Left lung (tissue), 10 donors: ENCODE measurements around the gene PARP6. TPM values are rescaled to one million over a fixed set of nuclear protein-coding genes. Genes with fewer than 3 reads are reported as not detected.
"Not testable (repeated sequence)": the region's sequence is repeated elsewhere in the genome, so short reads cannot be mapped to it uniquely, and the experiment has no call there.

Source experiments
- ATAC-seq: fragments of 200-7000 bp; cut with Tn5 transposase; one replicate; pipeline ENCODE4 v1.9.1; 2020; ENCODE audit warnings: moderate library complexity
- DNase-seq, 4 donors: peaks; one replicate each; pipeline ENCODE4 v3.0.0-alpha.2; 2013 to 2020
- H3K27ac ChIP-seq, 2 donors: fragments of 200-600 bp; sonication (generic) in 1 of 2; one replicate each; pipeline versions ENCODE4 v1.5.0 to v1.8.0; 2020 to 2021
- H3K27me3 ChIP-seq, 2 donors: fragments of 200-600 bp; sonication (generic) in 1 of 2; one replicate each; pipeline versions ENCODE4 v1.5.0 to v1.8.0; 2020 to 2021
- H3K36me3 ChIP-seq, 2 donors: fragments of 200-600 bp; sonication (generic) in 1 of 2; one replicate each; pipeline versions ENCODE4 v1.5.0 to v1.8.0; 2020 to 2021
- H3K4me1 ChIP-seq, 2 donors: fragments of 200-600 bp; one replicate each; pipeline ENCODE4 v1.8.0; 2021
- H3K4me3 ChIP-seq, 2 donors: fragments of 200-600 bp; sonication (generic) in 1 of 2; one replicate each; pipeline versions ENCODE4 v1.5.0 to v1.8.0; 2020 to 2021; ENCODE audit warnings: mild to moderate bottlenecking in 1 of 2
- H3K9me3 ChIP-seq, 2 donors: fragments of 200-600 bp; sonication (generic) in 1 of 2; one replicate each; pipeline versions ENCODE4 v1.5.0 to v1.8.0; 2020 to 2021
- intact Hi-C, 2 donors: fragments of 100-400 bp; cut with DNase I; formaldehyde crosslinking; loops; one replicate each; pipeline versions ENCODE4 v1.11.2 to v1.14.2; 2022
- polyA plus RNA-seq, 6 donors: library from polyadenylated mRNA; unstranded; fragments of 120-200 nt; gene quantifications; one replicate each; pipeline ENCODE4 v1.2.1, GENCODE V29; 2013; ENCODE audit not compliant: insufficient read length in 6 of 6
- total RNA-seq, 2 donors: library from RNA; stranded (reverse); fragmentation: NEBNext Ultra II Directional; extraction: Animal tissue kit (Norgen Biotek cat#: 25700); gene quantifications; one replicate each; pipeline ENCODE4 v1.2.1, GENCODE V29; 2021
- TF ChIP-seq, protein P1 (sequence below), 2 donors: fragments of 200-600 bp; sonication (generic) in 1 of 2; IDR thresholded peaks; one replicate each; pipeline versions ENCODE4 v1.5.0 to v1.8.0; 2021; ENCODE audit warnings: antibody characterized with exemption in 2 of 2
- donor health status: DM: no; HTN: yes; CAD: no.
- donor health status: DM: no; HTN: no; CAD: no.

Gene PARP6
- total and polyA plus RNA-seq, 8 donors: 60.5 to 147 (median 121) TPM

DNA sequence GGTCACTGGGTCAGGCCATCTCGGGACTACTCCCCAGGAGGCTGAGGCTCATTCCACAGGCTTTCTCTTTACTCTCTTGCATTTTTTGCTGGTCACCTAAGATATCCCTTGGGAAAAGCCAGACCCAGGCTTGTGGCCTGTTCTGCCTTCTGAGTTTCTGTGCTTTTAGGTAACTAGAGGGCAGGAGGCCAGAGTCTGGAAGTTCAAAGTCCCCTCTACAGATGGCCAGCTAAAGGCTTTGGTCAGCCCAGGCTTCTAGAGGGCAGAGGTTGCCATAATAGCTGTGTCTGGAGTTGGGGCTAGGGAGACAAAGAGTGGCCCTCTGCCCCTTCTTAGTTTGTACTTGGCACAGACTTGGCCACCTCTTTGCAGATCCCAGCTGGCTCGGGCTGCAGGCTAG lies 8.4 kb upstream of the PARP6 start:
- intact Hi-C loops: loop anchor here in 1 of 2 donors (10.0 kb wide), 1 partner anchor 76 kb away; no protein-coding TSS in a partner anchor
- Histone ChIP-seq H3K4me3 (no peak overlapping the region), H3K9me3 (no peaks in the 10 kb centered on the region), H3K36me3 (no peaks in the 10 kb centered on the region), H3K4me1 (no peaks in the 10 kb centered on the region), H3K27me3 (no peaks in the 10 kb centered on the region), H3K27ac (no peak overlapping the region)
- TF ChIP-seq, protein P1, sequence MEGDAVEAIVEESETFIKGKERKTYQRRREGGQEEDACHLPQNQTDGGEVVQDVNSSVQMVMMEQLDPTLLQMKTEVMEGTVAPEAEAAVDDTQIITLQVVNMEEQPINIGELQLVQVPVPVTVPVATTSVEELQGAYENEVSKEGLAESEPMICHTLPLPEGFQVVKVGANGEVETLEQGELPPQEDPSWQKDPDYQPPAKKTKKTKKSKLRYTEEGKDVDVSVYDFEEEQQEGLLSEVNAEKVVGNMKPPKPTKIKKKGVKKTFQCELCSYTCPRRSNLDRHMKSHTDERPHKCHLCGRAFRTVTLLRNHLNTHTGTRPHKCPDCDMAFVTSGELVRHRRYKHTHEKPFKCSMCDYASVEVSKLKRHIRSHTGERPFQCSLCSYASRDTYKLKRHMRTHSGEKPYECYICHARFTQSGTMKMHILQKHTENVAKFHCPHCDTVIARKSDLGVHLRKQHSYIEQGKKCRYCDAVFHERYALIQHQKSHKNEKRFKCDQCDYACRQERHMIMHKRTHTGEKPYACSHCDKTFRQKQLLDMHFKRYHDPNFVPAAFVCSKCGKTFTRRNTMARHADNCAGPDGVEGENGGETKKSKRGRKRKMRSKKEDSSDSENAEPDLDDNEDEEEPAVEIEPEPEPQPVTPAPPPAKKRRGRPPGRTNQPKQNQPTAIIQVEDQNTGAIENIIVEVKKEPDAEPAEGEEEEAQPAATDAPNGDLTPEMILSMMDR (IDR thresholded peaks at IDR 0.05): no peak
- no peak for ATAC-seq
- DNase-seq: no peak

DNA sequence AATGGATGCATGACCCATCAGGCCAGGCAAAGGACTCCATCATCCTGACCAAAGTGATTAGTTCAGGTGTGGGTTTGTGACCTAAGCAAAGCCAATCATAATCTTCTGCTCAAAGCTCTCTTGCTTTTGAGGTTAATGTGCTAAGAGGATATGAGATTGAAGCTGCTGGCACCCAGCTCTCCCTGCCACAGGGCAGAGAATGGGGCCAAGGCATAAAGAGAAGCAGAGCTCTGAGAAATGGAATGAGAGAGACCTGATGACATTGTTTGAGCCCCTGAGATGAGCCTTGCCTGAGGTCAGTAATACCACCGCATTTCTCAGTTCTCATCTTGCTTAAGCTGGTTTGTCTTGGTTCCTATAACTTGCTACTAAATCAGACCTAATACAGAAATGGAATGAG lies 6.4 kb upstream of the PARP6 start:
- H3K27ac ChIP-seq: no peak overlapping the region
- no peaks in the 10 kb centered on the region for H3K27me3 ChIP-seq
- H3K4me1 ChIP-seq: no peaks in the 10 kb centered on the region
- H3K4me3 ChIP-seq: no peak overlapping the region
- intact Hi-C loops: no loop called here
- TF ChIP-seq, protein P1 (IDR thresholded peaks at IDR 0.05): no peak
- H3K36me3 ChIP-seq: no peaks in the 10 kb centered on the region
- DNase-seq: no peak
- H3K9me3 ChIP-seq: no peaks in the 10 kb centered on the region
- no peak for ATAC-seq

DNA sequence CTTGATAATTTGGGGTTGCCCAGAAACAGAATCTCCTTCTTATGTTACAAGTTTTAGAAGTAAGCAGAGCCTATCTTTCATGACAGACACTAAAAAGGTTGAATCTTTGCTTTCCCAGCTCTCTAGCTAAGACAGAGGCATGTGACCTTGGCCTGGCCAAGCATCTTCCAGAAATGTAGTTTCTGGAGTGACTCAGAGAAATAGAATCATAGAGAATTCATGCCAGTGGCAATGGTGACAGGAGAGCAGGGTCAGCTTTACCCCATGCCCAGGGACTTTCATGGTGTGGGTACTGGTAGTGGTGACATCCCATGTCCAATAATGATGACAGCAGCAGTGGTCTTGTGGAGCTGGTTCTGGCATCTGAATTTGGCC lies 4.0 kb upstream of the PARP6 start:
- ATAC-seq: no peak
- Histone ChIP-seq H3K4me3 (no peak overlapping the region), H3K4me1 (peaks cover 0 to 15% of the 10 kb centered on the region in 2 donors), H3K27ac (no peak overlapping the region), H3K9me3 (no peaks in the 10 kb centered on the region), H3K27me3 (no peaks in the 10 kb centered on the region), H3K36me3 (no peaks in the 10 kb centered on the region)
- TF ChIP-seq, protein P1 (IDR thresholded peaks at IDR 0.05): no peak
- no peak for DNase-seq
- intact Hi-C loops: no loop called here

DNA sequence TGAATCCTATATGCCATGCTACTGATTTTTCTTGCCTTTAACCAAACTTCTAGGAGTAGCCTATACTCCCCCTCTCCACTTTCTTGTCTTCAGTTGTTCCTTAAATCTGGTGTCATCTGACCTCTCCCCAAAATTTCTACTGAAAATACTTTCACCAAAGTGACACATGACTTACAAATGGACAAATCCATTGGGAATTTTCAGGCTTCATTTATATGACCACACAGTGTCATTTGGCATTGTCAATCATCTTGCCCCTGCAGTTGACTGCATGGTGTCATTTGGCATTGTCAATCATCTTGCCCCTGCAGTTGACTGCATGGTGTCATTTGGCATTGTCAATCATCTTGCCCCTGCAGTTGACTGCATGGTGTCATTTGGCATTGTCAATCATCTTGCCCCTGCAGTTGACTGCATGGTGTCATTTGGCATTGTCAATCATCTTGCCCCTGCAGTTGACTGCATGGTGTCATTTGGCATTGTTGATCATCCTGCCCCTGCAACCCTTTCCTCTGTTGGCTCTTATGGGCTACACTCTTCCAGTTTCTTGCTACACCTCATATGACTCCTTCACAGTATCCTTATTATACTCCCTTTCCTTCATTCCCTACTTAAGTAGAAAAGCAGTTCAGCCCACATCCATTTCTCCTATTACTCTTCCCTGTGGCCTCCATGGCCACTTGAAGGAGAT lies 3.4 kb upstream of the PARP6 start:
- H3K27me3 ChIP-seq, H3K36me3 ChIP-seq, intact Hi-C loops, ATAC-seq, H3K9me3 ChIP-seq, DNase-seq, H3K27ac ChIP-seq, H3K4me3 ChIP-seq: not testable (repeated sequence)
- peaks cover 0 to 20% of the 10 kb centered on the region in 2 donors for H3K4me1 ChIP-seq

DNA sequence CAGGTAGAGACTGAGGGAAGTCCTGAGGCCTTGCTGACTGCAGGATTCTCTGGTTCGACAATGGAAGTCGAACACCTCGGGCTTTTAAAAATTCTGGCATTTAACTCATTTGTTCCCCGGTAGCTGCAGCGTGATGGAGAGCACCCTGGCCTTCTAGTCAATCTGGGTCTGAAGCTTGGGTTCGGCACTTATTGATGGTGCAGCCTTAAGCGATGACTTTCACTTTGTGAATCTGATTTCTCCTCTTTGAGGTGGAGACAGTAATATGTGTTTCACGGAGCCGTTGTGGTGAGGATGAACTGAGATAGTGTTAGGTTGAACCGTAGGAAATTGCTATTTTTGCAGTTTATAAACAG lies 621 bp upstream of the PARP6 start:
- peak overlapping the region; percentile 33 to 91 for H3K4me3 ChIP-seq
- no peak for DNase-seq
- TF ChIP-seq, protein P1 (IDR thresholded peaks at IDR 0.05): no peak
- H3K9me3 ChIP-seq: no peaks in the 10 kb centered on the region
- no peaks in the 10 kb centered on the region for H3K27me3 ChIP-seq
- peaks cover 0 to 29% of the 10 kb centered on the region in 2 donors for H3K4me1 ChIP-seq
- no peak for ATAC-seq
- intact Hi-C loops: no loop called here
- H3K27ac ChIP-seq: peak overlapping the region; percentile 60 to 88
- H3K36me3 ChIP-seq: peaks cover 0 to 8% of the 10 kb centered on the region in 2 donors

DNA sequence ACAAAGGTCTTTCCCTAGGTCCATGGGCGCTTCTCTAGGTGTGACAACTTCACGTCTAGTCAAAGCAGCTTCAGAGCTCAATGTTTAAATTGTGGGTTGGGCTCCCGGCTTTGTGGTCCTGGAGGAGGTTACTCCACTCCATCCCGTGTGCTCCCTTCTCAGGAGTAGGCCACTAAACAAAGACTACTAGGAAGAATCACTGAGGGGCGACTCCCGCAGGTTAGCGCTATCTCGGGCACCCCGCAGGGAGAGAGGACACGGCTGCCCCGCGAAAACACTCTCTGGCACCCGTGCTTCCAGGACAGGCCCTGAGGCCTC lies 500 bp downstream of the PARP6 start:
- no peaks in the 10 kb centered on the region for H3K9me3 ChIP-seq
- H3K4me1 ChIP-seq: peaks cover 0 to 29% of the 10 kb centered on the region in 2 donors
- TF ChIP-seq, protein P1 (IDR thresholded peaks at IDR 0.05): no peak
- peak overlapping the region; percentile 60 to 91 for H3K4me3 ChIP-seq
- H3K27ac ChIP-seq: peak overlapping the region; percentile 80 to 88
- H3K27me3 ChIP-seq: no peaks in the 10 kb centered on the region
- peak; percentile 4 for ATAC-seq
- H3K36me3 ChIP-seq: peaks cover 0 to 19% of the 10 kb centered on the region in 2 donors
- peak in 2 of 4 donors; percentile 9 to 13 for DNase-seq
- intact Hi-C loops: no loop called here
